Measurements from ENCODE around the gene SH2D3C. TPM values are rescaled to one million over a fixed set of nuclear protein-coding genes. Genes with fewer than 3 reads are reported as not detected.
A peak's percentile ranks its signal among the peaks of the same experiment; 100 is the strongest.

Gene SH2D3C
- total RNA-seq, 1 donor from 2014 or later = 7.1 TPM

DNA sequence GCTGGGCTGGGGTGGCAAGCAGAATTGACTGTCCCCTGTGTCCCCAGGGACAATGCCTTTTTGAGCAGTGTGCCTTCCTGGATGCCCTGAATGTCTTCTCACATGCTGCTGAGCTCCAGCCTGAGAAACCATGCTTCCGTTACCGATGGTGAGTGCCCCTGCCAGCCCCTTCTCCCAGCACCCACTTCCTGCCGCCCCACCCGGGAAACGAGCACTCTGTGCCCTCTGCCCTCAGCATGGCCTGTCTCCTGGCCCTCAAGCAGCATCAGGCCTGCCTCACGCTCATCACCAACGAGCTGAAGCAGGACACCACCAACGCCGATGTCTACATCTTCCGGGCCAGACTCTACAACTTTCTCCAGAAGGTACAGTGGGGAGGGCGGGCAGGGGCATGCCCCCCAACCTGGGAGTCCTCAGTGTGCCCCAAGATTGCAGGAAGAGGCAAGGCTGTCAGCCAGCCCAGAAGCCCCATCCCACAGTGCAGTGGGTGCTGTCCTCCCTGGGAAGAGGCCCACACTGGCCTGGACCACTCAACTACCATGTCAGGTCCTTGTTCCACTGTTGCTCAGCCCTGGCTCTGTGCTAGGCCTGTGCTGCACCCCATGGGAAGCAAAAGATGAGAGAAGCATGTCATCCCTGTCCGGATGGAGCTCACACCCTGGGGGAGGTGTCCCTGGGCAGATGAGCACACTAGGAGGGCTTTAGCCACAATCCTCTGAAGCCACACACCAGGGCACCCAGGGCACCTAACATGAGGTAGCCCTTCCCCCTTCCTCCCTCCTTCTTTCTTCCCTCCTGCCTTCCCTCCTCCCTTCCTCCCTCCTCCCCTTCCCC, 58.2 kb downstream of the SH2D3C start:
- no peak overlapping the region for H3K4me3 Mint-ChIP-seq
- TF ChIP-seq, protein P1, sequence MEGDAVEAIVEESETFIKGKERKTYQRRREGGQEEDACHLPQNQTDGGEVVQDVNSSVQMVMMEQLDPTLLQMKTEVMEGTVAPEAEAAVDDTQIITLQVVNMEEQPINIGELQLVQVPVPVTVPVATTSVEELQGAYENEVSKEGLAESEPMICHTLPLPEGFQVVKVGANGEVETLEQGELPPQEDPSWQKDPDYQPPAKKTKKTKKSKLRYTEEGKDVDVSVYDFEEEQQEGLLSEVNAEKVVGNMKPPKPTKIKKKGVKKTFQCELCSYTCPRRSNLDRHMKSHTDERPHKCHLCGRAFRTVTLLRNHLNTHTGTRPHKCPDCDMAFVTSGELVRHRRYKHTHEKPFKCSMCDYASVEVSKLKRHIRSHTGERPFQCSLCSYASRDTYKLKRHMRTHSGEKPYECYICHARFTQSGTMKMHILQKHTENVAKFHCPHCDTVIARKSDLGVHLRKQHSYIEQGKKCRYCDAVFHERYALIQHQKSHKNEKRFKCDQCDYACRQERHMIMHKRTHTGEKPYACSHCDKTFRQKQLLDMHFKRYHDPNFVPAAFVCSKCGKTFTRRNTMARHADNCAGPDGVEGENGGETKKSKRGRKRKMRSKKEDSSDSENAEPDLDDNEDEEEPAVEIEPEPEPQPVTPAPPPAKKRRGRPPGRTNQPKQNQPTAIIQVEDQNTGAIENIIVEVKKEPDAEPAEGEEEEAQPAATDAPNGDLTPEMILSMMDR (conservative IDR thresholded peaks at IDR 0.05) = no peak
- peaks cover 6% of the 10 kb centered on the region for H3K27me3 Mint-ChIP-seq
- H3K36me3 Mint-ChIP-seq = no peaks in the 10 kb centered on the region
- H3K4me1 Mint-ChIP-seq (ENCODE audit: unreplicated experiment) = peaks cover 9% of the 10 kb centered on the region
- DNase-seq (ENCODE audit: extremely low spot score, unreplicated experiment) = no peak
- H3K27ac Mint-ChIP-seq = no peak overlapping the region
- H3K9me3 Mint-ChIP-seq = no peaks in the 10 kb centered on the region

DNA sequence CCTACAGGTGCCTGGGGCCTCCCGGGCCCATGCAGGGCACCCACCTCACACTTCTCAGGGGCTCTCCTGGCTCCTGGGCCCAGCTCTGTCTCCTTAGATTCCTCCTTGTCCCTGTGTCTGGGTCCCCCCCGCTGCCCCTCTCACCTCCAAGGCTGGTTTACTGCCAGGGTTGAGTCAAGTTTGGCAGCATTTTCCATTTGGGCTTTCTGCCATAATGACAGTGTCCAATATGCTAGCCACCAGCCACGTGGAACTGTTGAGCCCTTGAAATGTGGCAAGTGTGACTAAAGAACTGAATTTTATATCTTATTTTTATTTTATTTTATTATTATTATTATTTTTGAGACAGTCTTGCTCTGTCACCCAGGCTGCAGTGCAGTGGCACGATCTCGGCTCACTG, 60.7 kb downstream of the SH2D3C start:
- H3K9me3 Mint-ChIP-seq = no peaks in the 10 kb centered on the region
- peaks cover 6% of the 10 kb centered on the region for H3K27me3 Mint-ChIP-seq
- no peak for DNase-seq (ENCODE audit: extremely low spot score, unreplicated experiment)
- no peaks in the 10 kb centered on the region for H3K36me3 Mint-ChIP-seq
- peaks cover 10% of the 10 kb centered on the region for H3K4me1 Mint-ChIP-seq (ENCODE audit: unreplicated experiment)
- TF ChIP-seq, protein P1 (conservative IDR thresholded peaks at IDR 0.05) = no peak
- H3K27ac Mint-ChIP-seq = no peak overlapping the region
- H3K4me3 Mint-ChIP-seq = no peak overlapping the region

DNA sequence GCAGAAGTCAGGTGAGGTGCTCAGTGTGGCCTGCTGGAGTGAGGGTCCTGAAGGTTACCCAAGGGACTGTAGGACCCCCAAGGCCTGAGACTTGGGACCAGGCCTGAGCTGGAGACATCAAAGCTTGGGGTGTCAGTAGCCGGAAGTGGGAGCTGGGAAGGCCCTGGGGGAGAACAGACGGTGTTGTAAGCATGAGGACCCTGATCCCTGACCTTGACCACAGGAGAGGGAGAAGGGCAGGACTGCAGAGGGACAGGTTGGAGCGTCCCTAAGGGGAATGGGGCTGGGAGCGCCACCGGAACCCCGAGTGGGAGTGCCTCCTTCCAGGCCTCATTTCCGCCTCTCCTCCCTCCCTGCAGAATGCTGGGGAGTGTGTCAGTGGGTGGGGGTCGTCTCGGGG, 62.1 kb downstream of the SH2D3C start:
- Mint-ChIP-seq H3K27me3 (peaks cover 6% of the 10 kb centered on the region), H3K27ac (peak overlapping the region; percentile 95), H3K9me3 (no peaks in the 10 kb centered on the region), H3K4me3 (peak overlapping the region; percentile 99), H3K36me3 (no peaks in the 10 kb centered on the region), H3K4me1 (ENCODE audit: unreplicated experiment) (peaks cover 10% of the 10 kb centered on the region)
- TF ChIP-seq, protein P1 (conservative IDR thresholded peaks at IDR 0.05) = no peak
- DNase-seq (ENCODE audit: extremely low spot score, unreplicated experiment) = no peak

DNA sequence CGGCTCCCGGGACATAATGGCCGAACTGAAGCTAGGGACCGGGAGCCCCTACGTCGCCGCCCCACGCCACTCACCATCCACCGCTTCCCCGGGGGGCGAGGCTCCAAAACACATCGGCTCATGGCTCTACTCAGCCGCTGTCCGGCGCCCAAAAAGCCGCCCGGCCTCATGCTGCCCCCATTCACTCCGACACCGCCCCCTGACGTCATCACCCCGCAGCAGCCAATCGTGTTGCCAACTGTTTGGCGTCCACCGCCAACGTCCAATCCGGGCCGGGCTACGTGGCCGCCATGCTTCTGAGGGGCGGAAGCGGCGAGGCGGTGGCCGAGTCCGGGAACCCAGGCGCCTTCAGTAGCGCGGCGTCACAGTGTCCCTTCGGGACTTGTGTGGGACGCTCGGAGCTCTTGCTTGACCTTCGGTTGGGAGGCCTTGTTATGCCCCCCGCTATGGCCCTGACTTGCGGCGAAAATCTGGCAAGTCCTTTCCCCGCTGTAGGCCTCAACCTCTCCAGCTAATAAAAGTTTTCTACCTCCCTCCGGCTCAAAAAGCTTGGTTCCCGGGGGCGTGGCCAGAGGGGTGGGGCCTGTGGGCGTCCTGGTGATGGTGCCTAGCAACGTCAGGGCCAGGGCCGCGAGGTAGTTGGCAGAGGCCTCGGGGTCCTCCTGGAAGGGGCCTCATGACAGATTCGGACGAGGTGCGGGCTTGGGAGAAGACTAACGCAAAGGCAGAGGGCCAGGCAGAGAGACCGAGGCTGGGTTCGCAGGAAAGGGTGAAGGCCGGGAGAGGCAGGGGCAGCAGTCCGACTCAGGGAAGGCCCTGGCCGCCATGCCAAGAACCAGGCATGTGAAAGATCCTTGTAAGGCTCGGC, 62.8 kb downstream of the SH2D3C start, which contains the start of the genes PTRH1 and TTC16:
Gene PTRH1, minus strand, starts transcription at position 194 of the 868 bp plus-strand sequence. Its CDS starts 24 bp downstream, at position 170.
Gene TTC16, plus strand, starts transcription at position 610 of the 868 bp plus-strand sequence. Its CDS starts 67 bp downstream, at position 677.
- peaks cover 6% of the 10 kb centered on the region for H3K27me3 Mint-ChIP-seq
- peak within 1 kb of the TSS; percentile 95 for H3K27ac Mint-ChIP-seq
- peak within 1 kb of the TSS; percentile 99 for H3K4me3 Mint-ChIP-seq

GRCh38 chr9:127714951-127715469, 63.5 kb downstream of the SH2D3C start:
- Mint-ChIP-seq H3K4me1 (ENCODE audit: unreplicated experiment) (peaks cover 13% of the 10 kb centered on the region), H3K27ac (peak overlapping the region; percentile 95)
- TF ChIP-seq, protein P1 (conservative IDR thresholded peaks at IDR 0.05) = no peak

More for the DNA sequence above, 62.8 kb downstream of the SH2D3C start, which contains the start of the genes PTRH1 and TTC16:
- no peaks in the 10 kb centered on the region for H3K36me3 Mint-ChIP-seq
- H3K4me1 Mint-ChIP-seq (ENCODE audit: unreplicated experiment) = peaks cover 10% of the 10 kb centered on the region
- peak; percentile 96 for DNase-seq (ENCODE audit: extremely low spot score, unreplicated experiment)
- no peaks in the 10 kb centered on the region for H3K9me3 Mint-ChIP-seq
- TF ChIP-seq, protein P1 (conservative IDR thresholded peaks at IDR 0.05) = no peak

More at GRCh38 chr9:127714951-127715469, 63.5 kb downstream of the SH2D3C start:
- peaks cover 6% of the 10 kb centered on the region for H3K27me3 Mint-ChIP-seq
- H3K4me3 Mint-ChIP-seq = peak overlapping the region; percentile 99
- no peaks in the 10 kb centered on the region for H3K9me3 Mint-ChIP-seq
- no peaks in the 10 kb centered on the region for H3K36me3 Mint-ChIP-seq
- DNase-seq (ENCODE audit: extremely low spot score, unreplicated experiment) = no peak
